A549 treated with dexamethasone at 1 μM for 4 hours (cell line): ENCODE results near the gene TXNIP. TPM values are rescaled to one million over a fixed set of nuclear protein-coding genes. Genes with fewer than 3 reads are reported as not detected.

Source experiments
- total RNA-seq: library from RNA; stranded (reverse); fragments of 200-300 nt; extraction: Qiagen RNA extraction; gene quantifications from 5 replicates; pipeline ENCODE4 v1.2.3, GENCODE V29; 2022

Gene TXNIP
- 0.37 to 0.81 TPM (median 0.52 TPM) in 5 replicates for total RNA-seq

GRCh38 chr1:145996433-145997015 lies at the start of gene TXNIP:
Gene TXNIP (minus strand): TSS chr1:145996579. CDS start chr1:145996266, 313 bp downstream.

GRCh38 chr1:146021622-146022402 lies 25.4 kb upstream of the TXNIP start, which contains the start of gene HJV:
Gene HJV (minus strand): TSS chr1:146021735. CDS start chr1:146020231, 1,504 bp downstream.

GRCh38 chr1:145964328-145965118 lies 31.9 kb downstream of the TXNIP start, which contains the start of the genes ANKRD34A and POLR3GL:
Gene ANKRD34A (minus strand): TSS chr1:145964575. CDS start chr1:145961759, 2,816 bp downstream.
Gene POLR3GL (plus strand): TSS chr1:145964690. CDS start chr1:145974866, 10,176 bp downstream.

GRCh38 chr1:145957443-145958319 lies 38.7 kb downstream of the TXNIP start, which contains the start of gene LIX1L:
Gene LIX1L (minus strand): TSS chr1:145958017. CDS start chr1:145957927, 90 bp downstream.

Other genes with a start within 250 kb of the TXNIP start
- gene RNF115, start 172.5 kb downstream of the TXNIP start, total RNA-seq = 12.1 to 15.0 TPM (median 13.8 TPM) in 5 replicates
- gene POLR3C, start 172.4 kb downstream of the TXNIP start, total RNA-seq = 37.6 to 45.8 TPM (median 38.9 TPM) in 5 replicates
- 6.1 to 7.3 TPM (median 6.4 TPM) in 5 replicates for gene NUDT17, start 150.9 kb downstream of the TXNIP start, total RNA-seq
- 34.3 to 47.3 TPM (median 43.5 TPM) in 5 replicates for gene PIAS3, start 137.5 kb downstream of the TXNIP start, total RNA-seq
- gene ANKRD35, start 110.7 kb downstream of the TXNIP start, total RNA-seq = 0.04 to 0.07 TPM (median 0.06 TPM) in 5 replicates
- 1.2 to 2.3 TPM (median 1.4 TPM) in 5 replicates for gene ITGA10, start 86.5 kb downstream of the TXNIP start, total RNA-seq
- 31.5 to 39.8 TPM (median 37.6 TPM) in 5 replicates for gene PEX11B, start 77.9 kb downstream of the TXNIP start, total RNA-seq
- 223 to 286 TPM (median 236 TPM) in 5 replicates for gene RBM8A, start 69.1 kb downstream of the TXNIP start, total RNA-seq
- 12.5 to 16.7 TPM (median 14.4 TPM) in 5 replicates for gene LIX1L, start 38.6 kb downstream of the TXNIP start, total RNA-seq
- gene ANKRD34A, start 32.0 kb downstream of the TXNIP start, total RNA-seq = 0.24 to 0.47 TPM (median 0.35 TPM) in 5 replicates
- 10.1 to 12.9 TPM (median 12.5 TPM) in 5 replicates for gene POLR3GL, start 31.9 kb downstream of the TXNIP start, total RNA-seq
- gene HJV, start 25.2 kb upstream of the TXNIP start, total RNA-seq = not detected in 5 replicates
- 1.0 to 1.4 TPM (median 1.2 TPM) in 5 replicates for gene NBPF10, start 148.2 kb upstream of the TXNIP start, total RNA-seq
- gene NOTCH2NLA, start 232.4 kb upstream of the TXNIP start, total RNA-seq = 22.3 to 34.7 TPM (median 31.6 TPM) in 5 replicates